B cell (primary cell): ENCODE measurements around the gene COBL. TPM values are rescaled to one million over a fixed set of nuclear protein-coding genes. Genes with fewer than 3 reads are reported as not detected.

Source experiments
- ATAC-seq: fragments of 200-7000 bp; cut with Tn5 transposase; one replicate; pipeline ENCODE4 v1.10.0; 2021; ENCODE audit warnings: low read depth, mild to moderate bottlenecking, moderate number of reproducible peaks, moderate library complexity
- CTCF ChIA-PET: fragments of 350-600 bp; sonication (Branson Sonifier 250); formaldehyde crosslinking; loops from one replicate; lab custom pipeline; 2021; ENCODE audit warnings: antibody characterized with exemption, inconsistent platforms; lab: Charles Lee
- POLR2A ChIA-PET: fragments of 350-600 bp; sonication (Branson Sonifier 250); formaldehyde crosslinking; loops from one replicate; lab custom pipeline; 2021; ENCODE audit warnings: antibody characterized with exemption; lab: Charles Lee
- DNase-seq: peaks from one replicate; pipeline ENCODE4 v3.0.0; 2013
- H2AFZ ChIP-seq: 2 replicates; pipeline ENCODE4 v1.6.1; 2012; ENCODE audit warnings: mild to moderate bottlenecking, low read depth, low read length; ENCODE audit not compliant: insufficient read depth, poor library complexity, severe bottlenecking
- H3K27ac ChIP-seq, 2 donors: 1 replicate in 1 of 2; 2 replicates in 1 of 2; pipeline ENCODE4 v1.5.1; 2012 to 2013; ENCODE audit warnings: low read length in 2 of 2, mild to moderate bottlenecking in 2 of 2, moderate library complexity in 1 of 2
- H3K27me3 ChIP-seq, 4 experiments: fragments of 200-600 bp in 1 of 4; sonication (generic) in 1 of 4; replicated peaks in 1 of 4; 1 replicate in 2 of 4; 2 replicates in 2 of 4; pipeline versions ENCODE4 v1.6.1 to v1.7.0; 2013 to 2016; ENCODE audit warnings: low read length in 3 of 4, mild to moderate bottlenecking in 2 of 4, mixed read lengths in 1 of 4, moderate library complexity in 1 of 4; ENCODE audit not compliant: insufficient read depth in 4 of 4, control insufficient read depth in 3 of 4; ENCODE audit errors: control extremely low read depth in 1 of 4
- H3K36me3 ChIP-seq, 2 experiments: replicated peaks in 1 of 2; 1 replicate in 1 of 2; 2 replicates in 1 of 2; pipeline versions ENCODE4 v1.6.1 to v1.7.1; 2013; ENCODE audit warnings: low read length in 1 of 2; ENCODE audit not compliant: insufficient read depth in 2 of 2, control insufficient read depth in 1 of 2; ENCODE audit errors: control extremely low read depth in 1 of 2, extremely low read depth in 1 of 2
- H3K4me1 ChIP-seq, 2 donors: fragments of 200-600 bp in 1 of 2; sonication (generic) in 1 of 2; 1 replicate in 1 of 2; 2 replicates in 1 of 2; pipeline versions ENCODE4 v1.5.1 to v1.6.1; 2013 to 2017; ENCODE audit warnings: low read length in 2 of 2; ENCODE audit not compliant: control insufficient read depth in 2 of 2, insufficient read depth in 2 of 2
- H3K4me2 ChIP-seq: replicated peaks from 2 replicates; pipeline ENCODE3; 2012; ENCODE audit warnings: mild to moderate bottlenecking, low read depth, low read length; ENCODE audit not compliant: poor library complexity, severe bottlenecking
- H3K4me3 ChIP-seq, 5 experiments: fragments of 200-600 bp in 1 of 5; sonication (generic) in 1 of 5; 1 replicate in 3 of 5; 2 replicates in 2 of 5; pipeline versions ENCODE4 v1.5.1 to v1.7.0; 2011 to 2016; ENCODE audit warnings: low read length in 4 of 5, mild to moderate bottlenecking in 4 of 5, low read depth in 2 of 5, control low read depth in 1 of 5, moderate library complexity in 1 of 5; ENCODE audit not compliant: insufficient read depth in 1 of 5; ENCODE audit errors: control extremely low read depth in 1 of 5, extremely low read depth in 1 of 5
- H3K79me2 ChIP-seq: fragments of 200-600 bp; sonication (generic); one replicate; pipeline ENCODE4 v1.6.0; 2016; ENCODE audit warnings: low read length; ENCODE audit not compliant: control insufficient read depth, insufficient read depth
- H3K9ac ChIP-seq: fragments of 200-600 bp; sonication (generic); 2 replicates; pipeline ENCODE4 v1.6.1; 2017; ENCODE audit warnings: mild to moderate bottlenecking, low read length, moderate library complexity
- H3K9me3 ChIP-seq, 3 donors: one replicate each; pipeline versions ENCODE4 v1.6.1 to v1.7.1; 2013; ENCODE audit warnings: low read length in 2 of 3; ENCODE audit not compliant: control insufficient read depth in 2 of 3, insufficient read depth in 1 of 3; ENCODE audit errors: control extremely low read depth in 1 of 3
- H4K20me1 ChIP-seq: 2 replicates; pipeline ENCODE4 v1.6.0; 2012; ENCODE audit warnings: mild to moderate bottlenecking, low read length; ENCODE audit not compliant: insufficient read depth, control insufficient read depth, poor library complexity, severe bottlenecking
- H3K27ac Mint-ChIP-seq: one replicate; pipeline ENCODE4 v1.8.0; 2021; ENCODE audit warnings: mixed read lengths
- H3K27me3 Mint-ChIP-seq: one replicate; pipeline ENCODE4 v1.8.0; 2021; ENCODE audit warnings: mixed read lengths
- H3K4me1 Mint-ChIP-seq: one replicate; pipeline ENCODE4 v1.8.0; 2021; ENCODE audit warnings: mixed read lengths
- H3K4me3 Mint-ChIP-seq: one replicate; pipeline ENCODE4 v1.8.0; 2021; ENCODE audit warnings: mixed read lengths
- H3K9me3 Mint-ChIP-seq: one replicate; pipeline ENCODE4 v1.8.0; 2022; ENCODE audit warnings: mixed read lengths; ENCODE audit not compliant: insufficient read depth
- EZH2 ChIP-seq: IDR thresholded peaks from 2 replicates; pipeline ENCODE4 v1.6.1; 2012; ENCODE audit warnings: borderline replicate concordance, low read depth, mild to moderate bottlenecking, moderate library complexity, low read length; ENCODE audit not compliant: insufficient read depth, poor library complexity, severe bottlenecking
- WGBS: methylation state at CpG from one replicate; pipeline ENCODE4 v1.1.5; 2013; ENCODE audit warnings: missing lambda C conversion rate; ENCODE audit not compliant: insufficient coverage; 5-methylcytosine and 5-hydroxymethylcytosine counted together
- intact Hi-C: fragments of 100-400 bp; cut with micrococcal nuclease; formaldehyde crosslinking; loops from one replicate; pipeline ENCODE4 v1.10.0; 2022
- polyA plus RNA-seq: library from polyadenylated mRNA; depleted of rRNA; stranded (reverse); fragments of >200 nt; gene quantifications from 2 replicates; pipeline ENCODE4 v1.2.3, GENCODE V29; 2012
- total RNA-seq, 2 donors: library from RNA; stranded (reverse); fragments of 120-200 nt in 1 of 2; gene quantifications; 1 replicate in 1 of 2; 2 replicates in 1 of 2; pipeline versions ENCODE4 v1.2.3 to v1.2.4, GENCODE V29; 2013 to 2022
- TF ChIP-seq, protein P1 (sequence below): fragments of 200-600 bp; IDR thresholded peaks from one replicate; pipeline ENCODE4 v1.8.0; 2022; ENCODE audit warnings: antibody characterized with exemption, mild to moderate bottlenecking

COBL gene
- total and polyA plus RNA-seq, 2 donors (not counting 1 experiment from before 2014, with no cell fraction given) = not detected

DNA sequence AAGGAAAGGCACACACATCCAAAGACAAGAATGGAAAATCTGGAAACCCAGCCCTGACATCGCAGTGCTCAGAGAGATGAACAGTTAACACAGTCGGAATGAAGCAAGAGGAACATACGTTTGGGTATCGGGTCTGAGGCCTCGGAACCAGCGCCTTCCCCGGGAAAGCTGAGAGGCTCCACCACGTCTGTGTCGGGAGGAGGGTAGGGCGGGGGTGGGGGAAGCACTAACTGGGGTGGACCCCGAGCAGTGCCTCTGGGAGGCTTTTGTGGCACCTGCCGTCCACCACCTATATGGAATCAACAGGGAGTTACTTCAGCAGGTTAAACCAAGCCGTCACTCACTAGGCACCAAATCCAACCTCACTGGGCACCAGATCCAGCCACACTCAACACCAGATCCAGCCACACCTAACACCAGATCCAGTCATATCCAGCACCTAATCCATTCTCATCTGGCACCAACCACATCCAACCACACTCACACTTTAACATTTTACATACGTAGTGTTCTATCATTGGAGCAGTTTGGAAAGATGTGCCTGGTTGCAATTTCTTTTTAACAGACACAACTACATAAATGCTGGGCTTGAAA lies 233.6 kb downstream of the COBL start:
- no peaks in the 10 kb centered on the region for H4K20me1 ChIP-seq
- H3K9me3 ChIP-seq = peaks cover 0 to 5% (median 0%) of the 10 kb centered on the region in 3 donors
- no peaks in the 10 kb centered on the region for H3K27me3 ChIP-seq
- H3K4me3 ChIP-seq = no peak overlapping the region
- H3K4me2 ChIP-seq = no peak overlapping the region
- H3K4me1 ChIP-seq = no peaks in the 10 kb centered on the region
- H3K36me3 ChIP-seq = no peaks in the 10 kb centered on the region
- no peaks in the 10 kb centered on the region for H3K79me2 ChIP-seq
- H3K4me1 Mint-ChIP-seq = no peaks in the 10 kb centered on the region
- TF ChIP-seq, protein P1, sequence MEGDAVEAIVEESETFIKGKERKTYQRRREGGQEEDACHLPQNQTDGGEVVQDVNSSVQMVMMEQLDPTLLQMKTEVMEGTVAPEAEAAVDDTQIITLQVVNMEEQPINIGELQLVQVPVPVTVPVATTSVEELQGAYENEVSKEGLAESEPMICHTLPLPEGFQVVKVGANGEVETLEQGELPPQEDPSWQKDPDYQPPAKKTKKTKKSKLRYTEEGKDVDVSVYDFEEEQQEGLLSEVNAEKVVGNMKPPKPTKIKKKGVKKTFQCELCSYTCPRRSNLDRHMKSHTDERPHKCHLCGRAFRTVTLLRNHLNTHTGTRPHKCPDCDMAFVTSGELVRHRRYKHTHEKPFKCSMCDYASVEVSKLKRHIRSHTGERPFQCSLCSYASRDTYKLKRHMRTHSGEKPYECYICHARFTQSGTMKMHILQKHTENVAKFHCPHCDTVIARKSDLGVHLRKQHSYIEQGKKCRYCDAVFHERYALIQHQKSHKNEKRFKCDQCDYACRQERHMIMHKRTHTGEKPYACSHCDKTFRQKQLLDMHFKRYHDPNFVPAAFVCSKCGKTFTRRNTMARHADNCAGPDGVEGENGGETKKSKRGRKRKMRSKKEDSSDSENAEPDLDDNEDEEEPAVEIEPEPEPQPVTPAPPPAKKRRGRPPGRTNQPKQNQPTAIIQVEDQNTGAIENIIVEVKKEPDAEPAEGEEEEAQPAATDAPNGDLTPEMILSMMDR = no peak
- no peak for TF ChIP-seq EZH2
- 100% methylated on average over 11 of the region's 14 CpGs for WGBS
- no peak overlapping the region for H3K27ac Mint-ChIP-seq
- POLR2A ChIA-PET = no interaction called here
- no peak overlapping the region for H3K9ac ChIP-seq
- H2AFZ ChIP-seq = no peak overlapping the region
- CTCF ChIA-PET = no interaction called here
- H3K4me3 Mint-ChIP-seq = no peak overlapping the region
- no peak for DNase-seq
- H3K27me3 Mint-ChIP-seq = no peaks in the 10 kb centered on the region
- H3K27ac ChIP-seq = no peak overlapping the region
- intact Hi-C loops = no loop called here
- H3K9me3 Mint-ChIP-seq = no peaks in the 10 kb centered on the region
- no peak for ATAC-seq

DNA sequence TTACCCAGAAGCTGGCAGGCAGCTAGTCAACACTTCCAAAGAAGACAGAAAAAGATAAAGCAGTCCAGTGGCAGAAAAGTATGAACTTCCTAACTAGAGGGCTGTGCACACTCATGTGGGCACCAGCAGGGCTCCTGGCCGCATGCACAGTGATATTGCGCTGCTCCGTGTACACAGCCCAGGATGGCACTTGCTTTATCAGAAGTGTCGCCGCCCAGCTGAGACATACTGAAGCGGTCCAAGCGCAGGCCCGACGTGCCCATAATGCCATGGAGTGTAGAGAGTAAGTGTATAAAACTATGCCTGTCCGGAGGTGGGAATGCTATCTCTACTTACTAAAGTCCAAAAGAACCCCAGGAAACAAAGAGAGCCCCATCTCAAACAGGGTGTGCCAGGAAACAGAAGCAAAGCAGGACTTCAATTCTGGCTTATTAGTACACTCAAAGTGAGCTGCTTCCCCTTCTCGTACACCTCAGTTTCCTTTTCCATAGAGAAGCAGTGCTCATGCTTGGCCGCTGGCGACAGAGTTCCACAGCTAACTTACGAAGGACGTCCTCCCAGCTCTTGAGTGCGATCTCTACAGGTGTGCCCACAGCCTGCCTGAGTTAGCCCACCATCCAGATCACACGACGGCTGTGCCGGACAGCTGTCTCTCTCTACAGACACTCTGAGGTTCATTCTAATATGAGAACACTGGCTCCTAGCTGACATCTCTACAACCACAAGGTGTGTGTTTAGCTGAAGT lies 234.3 kb downstream of the COBL start:
- H3K9me3 Mint-ChIP-seq = no peaks in the 10 kb centered on the region
- Histone ChIP-seq H3K9me3 (peaks cover 0 to 5% (median 0%) of the 10 kb centered on the region in 3 donors), H2AFZ (no peak overlapping the region), H3K27me3 (no peaks in the 10 kb centered on the region), H3K79me2 (no peaks in the 10 kb centered on the region), H3K4me3 (no peak overlapping the region), H3K27ac (no peak overlapping the region), H3K9ac (no peak overlapping the region), H3K36me3 (no peaks in the 10 kb centered on the region), H3K4me2 (no peak overlapping the region), H4K20me1 (no peaks in the 10 kb centered on the region), H3K4me1 (no peaks in the 10 kb centered on the region)
- TF ChIP-seq, protein P1 = no peak
- no peak for TF ChIP-seq EZH2
- H3K4me3 Mint-ChIP-seq = no peak overlapping the region
- ChIA-PET POLR2A (no interaction called here), CTCF (interaction anchor here (0.5 kb wide), 1 partner anchor 78 kb away, joined by 3 read pairs; no protein-coding TSS in a partner anchor)
- ATAC-seq (no peak), DNase-seq (no peak)
- no peaks in the 10 kb centered on the region for H3K4me1 Mint-ChIP-seq
- 86% methylated on average over 12 of the region's 19 CpGs for WGBS
- intact Hi-C loops = no loop called here
- no peak overlapping the region for H3K27ac Mint-ChIP-seq
- H3K27me3 Mint-ChIP-seq = no peaks in the 10 kb centered on the region
